ENCODE data around the gene MDGA2.
"Not testable (repeated sequence)": the region's sequence is repeated elsewhere in the genome, so short reads cannot be mapped to it uniquely, and the experiment has no call there.

MDGA2 gene

GRCh38 chr14:47345016-47345415 is 330.4 kb downstream of the MDGA2 start:
- in situ Hi-C loops (cut with HindIII; ENCODE audit: low sequenced_read_pairs) = no loop called here

- in situ Hi-C loops (cut with HindIII; ENCODE audit: low sequenced_read_pairs) = no loop called here
These were observed 342.5 kb downstream of the MDGA2 start for GRCh38 chr14:47332939-47333338.

- in situ Hi-C loops (cut with HindIII; ENCODE audit: low sequenced_read_pairs) = no loop called here
These were observed 343.3 kb downstream of the MDGA2 start for GRCh38 chr14:47332106-47332505.

- in situ Hi-C loops (cut with HindIII; ENCODE audit: low sequenced_read_pairs) = no loop called here
These were observed 347.0 kb downstream of the MDGA2 start for GRCh38 chr14:47328376-47328775.

- in situ Hi-C loops (cut with HindIII; ENCODE audit: low sequenced_read_pairs) = no loop called here
These were observed 348.1 kb downstream of the MDGA2 start for GRCh38 chr14:47327336-47327735.

- in situ Hi-C loops (cut with HindIII; ENCODE audit: low sequenced_read_pairs) = no loop called here
These were observed 352.7 kb downstream of the MDGA2 start for GRCh38 chr14:47322751-47323150.

- in situ Hi-C loops (cut with HindIII; ENCODE audit: low sequenced_read_pairs) = no loop called here
These were observed 373.3 kb downstream of the MDGA2 start for GRCh38 chr14:47302121-47302520.

GRCh38 chr14:47300796-47301195 is 374.6 kb downstream of the MDGA2 start:
- in situ Hi-C loops (cut with HindIII; ENCODE audit: low sequenced_read_pairs) = no loop called here

GRCh38 chr14:47297374-47297773 is 378.0 kb downstream of the MDGA2 start:
- in situ Hi-C loops (cut with HindIII; ENCODE audit: low sequenced_read_pairs) = no loop called here

GRCh38 chr14:47284283-47284682 is 391.1 kb downstream of the MDGA2 start:
- in situ Hi-C loops (cut with HindIII; ENCODE audit: low sequenced_read_pairs) = no loop called here

GRCh38 chr14:47281761-47282160 is 393.6 kb downstream of the MDGA2 start:
- in situ Hi-C loops (cut with HindIII; ENCODE audit: low sequenced_read_pairs) = not testable (repeated sequence)

- in situ Hi-C loops (cut with HindIII; ENCODE audit: low sequenced_read_pairs) = no loop called here
These were observed 397.1 kb downstream of the MDGA2 start for GRCh38 chr14:47278233-47278842.

- in situ Hi-C loops (cut with HindIII; ENCODE audit: low sequenced_read_pairs) = no loop called here
These were observed 397.7 kb downstream of the MDGA2 start for GRCh38 chr14:47277703-47278102.

GRCh38 chr14:47276931-47277330 is 398.5 kb downstream of the MDGA2 start:
- in situ Hi-C loops (cut with HindIII; ENCODE audit: low sequenced_read_pairs) = no loop called here

GRCh38 chr14:47273939-47274338 is 401.5 kb downstream of the MDGA2 start:
- in situ Hi-C loops (cut with HindIII; ENCODE audit: low sequenced_read_pairs) = no loop called here

- in situ Hi-C loops (cut with HindIII; ENCODE audit: low sequenced_read_pairs) = no loop called here
These were observed 404.7 kb downstream of the MDGA2 start for GRCh38 chr14:47270715-47271114.

GRCh38 chr14:47269756-47270492 is 405.5 kb downstream of the MDGA2 start:
- in situ Hi-C loops (cut with HindIII; ENCODE audit: low sequenced_read_pairs) = no loop called here

- in situ Hi-C loops (cut with HindIII; ENCODE audit: low sequenced_read_pairs) = no loop called here
These were observed 410.6 kb downstream of the MDGA2 start for GRCh38 chr14:47264842-47265241.

GRCh38 chr14:47262801-47263200 is 412.6 kb downstream of the MDGA2 start:
- in situ Hi-C loops (cut with HindIII; ENCODE audit: low sequenced_read_pairs) = no loop called here

- in situ Hi-C loops (cut with HindIII; ENCODE audit: low sequenced_read_pairs) = no loop called here
These were observed 414.1 kb downstream of the MDGA2 start for GRCh38 chr14:47261350-47261749.

- in situ Hi-C loops (cut with HindIII; ENCODE audit: low sequenced_read_pairs) = no loop called here
These were observed 415.6 kb downstream of the MDGA2 start for GRCh38 chr14:47259796-47260195.

GRCh38 chr14:47257013-47257412 is 418.4 kb downstream of the MDGA2 start:
- in situ Hi-C loops (cut with HindIII; ENCODE audit: low sequenced_read_pairs) = no loop called here

- in situ Hi-C loops (cut with HindIII; ENCODE audit: low sequenced_read_pairs) = no loop called here
These were observed 422.6 kb downstream of the MDGA2 start for GRCh38 chr14:47252802-47253201.
